PFSK-1 (cell line): ENCODE results near the gene SNRNP200.

Experiments
- POLR2AphosphoS5 ChIP-seq: IDR thresholded peaks from 2 replicates; pipeline ENCODE4 v1.6.1; 2012; ENCODE audit warnings: low read depth, mild to moderate bottlenecking, control low read depth, low read length, moderate library complexity
- REST ChIP-seq, 2 experiments: IDR thresholded peaks; 2 replicates each; pipeline versions ENCODE4 v1.6.1 to v1.8.0; 2011 to 2012; ENCODE audit warnings: low read depth in 2 of 2, low read length in 2 of 2, control low read depth in 1 of 2, inconsistent platforms in 1 of 2, mild to moderate bottlenecking in 1 of 2, moderate library complexity in 1 of 2; ENCODE audit not compliant: insufficient read depth in 1 of 2
- SIN3A ChIP-seq: IDR thresholded peaks from 2 replicates; pipeline ENCODE4 v1.6.1; 2012; ENCODE audit warnings: mild to moderate bottlenecking, low read length, moderate library complexity, borderline replicate concordance; ENCODE audit not compliant: insufficient read depth
- TAF1 ChIP-seq: IDR thresholded peaks from 2 replicates; pipeline ENCODE4 v1.6.1; 2012; ENCODE audit warnings: low read length, control low read depth, borderline replicate concordance; ENCODE audit not compliant: insufficient read depth

DNA sequence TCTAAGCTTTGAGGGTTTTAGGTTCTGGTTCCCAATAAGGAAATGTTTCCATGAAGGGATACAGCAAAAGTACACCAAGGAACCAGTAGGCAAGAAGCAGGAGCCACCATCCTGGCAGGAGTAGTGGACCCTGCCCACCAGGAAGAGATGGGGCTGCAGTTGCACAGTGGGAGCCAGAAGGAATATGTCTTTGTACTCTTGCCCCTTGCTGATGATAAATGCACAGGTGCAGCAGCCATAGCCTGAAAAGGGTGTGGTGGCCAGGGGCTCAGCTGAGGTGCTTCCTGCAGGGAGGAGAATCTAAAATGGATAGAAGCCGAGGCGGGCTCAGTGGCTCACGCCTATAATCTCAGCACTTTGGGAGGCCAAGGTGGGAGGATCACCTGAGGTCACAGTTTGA, 67.1 kb downstream of the SNRNP200 start:
- TF ChIP-seq TAF1 (no peak), REST (IDR thresholded peaks at IDR 0.05; ENCODE audit: insufficient read depth in 1 of 2, low read depth in 2 of 2, low read length in 2 of 2) (no peak), POLR2AphosphoS5 (no peak), SIN3A (no peak)
